HG02870 (cell line): ENCODE measurements around the gene KRTAP4-8.
"Not testable (repeated sequence)": the region's sequence is repeated elsewhere in the genome, so short reads cannot be mapped to it uniquely, and the experiment has no call there.

Experiments
- ATAC-seq: cut with Tn5 transposase; IDR thresholded peaks from one replicate; pipeline ENCODE4 v1.9.1; 2021; ENCODE audit warnings: mild to moderate bottlenecking, moderate library complexity; ENCODE audit not compliant: unreplicated experiment

The KRTAP4-8 gene

GRCh38 chr17:41108728-41109386, 10.9 kb upstream of the KRTAP4-8 start:
- ATAC-seq: not testable (repeated sequence)

- no peak for ATAC-seq
Observed at GRCh38 chr17:41107941-41108450, 10.1 kb upstream of the KRTAP4-8 start.

- ATAC-seq: not testable (repeated sequence)
Observed at GRCh38 chr17:41105347-41105746, 7.4 kb upstream of the KRTAP4-8 start, which contains the start of gene KRTAP4-9. Gene KRTAP4-9 (plus strand): TSS chr17:41105389. CDS start chr17:41105389, 0 bp downstream.

GRCh38 chr17:41104386-41105038, 6.6 kb upstream of the KRTAP4-8 start:
- not testable (repeated sequence) for ATAC-seq

- ATAC-seq: no peak
Observed at GRCh38 chr17:41103896-41104295, 6.0 kb upstream of the KRTAP4-8 start.

- no peak for ATAC-seq
Observed at GRCh38 chr17:41101586-41102259, 3.8 kb upstream of the KRTAP4-8 start, which contains the start of gene KRTAP4-16. Gene KRTAP4-16 (minus strand): TSS chr17:41102209. CDS start chr17:41102209, 0 bp downstream.

- ATAC-seq: not testable (repeated sequence)
Observed at GRCh38 chr17:41099682-41100480, 1.9 kb upstream of the KRTAP4-8 start.

- ATAC-seq: no peak
Observed at GRCh38 chr17:41098481-41098880, 539 bp upstream of the KRTAP4-8 start.

GRCh38 chr17:41096055-41096454, 1.9 kb downstream of the KRTAP4-8 start:
- no peak for ATAC-seq

GRCh38 chr17:41088760-41089352, 9.1 kb downstream of the KRTAP4-8 start:
- not testable (repeated sequence) for ATAC-seq

GRCh38 chr17:41084100-41084856, 13.7 kb downstream of the KRTAP4-8 start, which contains the start of gene KRTAP4-7:
Gene KRTAP4-7 (plus strand): TSS chr17:41084150. CDS start chr17:41084207, 57 bp downstream.
- not testable (repeated sequence) for ATAC-seq

GRCh38 chr17:41083427-41083826, 14.5 kb downstream of the KRTAP4-8 start:
- not testable (repeated sequence) for ATAC-seq

- no peak for ATAC-seq
Observed at GRCh38 chr17:41082626-41083025, 15.3 kb downstream of the KRTAP4-8 start.

GRCh38 chr17:41076788-41077187, 21.2 kb downstream of the KRTAP4-8 start:
- no peak for ATAC-seq

GRCh38 chr17:41073676-41074075, 24.3 kb downstream of the KRTAP4-8 start:
- ATAC-seq: no peak

GRCh38 chr17:41071606-41072360, 26.2 kb downstream of the KRTAP4-8 start:
- ATAC-seq: no peak

- ATAC-seq: no peak
Observed at GRCh38 chr17:41069031-41069430, 28.9 kb downstream of the KRTAP4-8 start.

- no peak for ATAC-seq
Observed at GRCh38 chr17:41067281-41067680, 30.7 kb downstream of the KRTAP4-8 start.
